ENCODE measurements around the gene ARID1B. TPM values are rescaled to one million over a fixed set of nuclear protein-coding genes. Genes with fewer than 3 reads are reported as not detected.

ARID1B gene
- total RNA-seq, 1 donor from 2014 or later: 18.5 TPM

DNA sequence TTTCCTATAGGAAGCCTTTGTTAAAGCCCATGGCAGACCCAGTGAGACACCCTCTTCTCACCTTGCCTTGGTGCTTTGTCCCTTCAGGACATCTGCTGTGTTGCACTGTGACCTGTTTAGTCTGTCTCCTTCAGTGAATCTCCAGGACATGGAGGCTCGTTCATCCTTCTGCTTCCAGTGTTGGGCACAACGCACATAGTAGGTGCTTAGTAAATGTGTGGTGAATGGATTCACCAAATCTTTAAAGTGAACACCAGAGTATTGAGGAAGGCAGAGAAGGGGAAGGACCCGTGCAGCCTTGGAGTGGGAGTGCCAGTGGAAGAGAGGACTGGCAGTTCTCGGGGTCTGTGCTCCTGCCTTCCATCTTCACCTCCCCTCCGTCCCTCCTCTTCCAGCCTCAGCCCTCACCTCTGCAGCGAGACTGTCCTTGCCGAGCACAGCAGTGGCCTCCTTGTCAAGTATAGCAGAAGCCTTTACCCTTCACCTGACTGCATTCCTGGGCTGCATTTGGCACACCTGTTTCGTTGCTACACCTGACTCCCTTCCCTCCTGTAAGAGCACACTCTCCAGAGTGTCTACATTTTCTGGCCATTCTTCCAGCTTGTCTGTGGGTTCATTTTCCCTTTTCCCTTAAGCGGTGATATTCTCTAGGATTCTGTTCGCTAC, 49.2 kb downstream of the ARID1B start:
- no peak overlapping the region for H3K4me3 ChIP-seq (ENCODE audit: low read depth, low read length)
- no peak for DNase-seq (ENCODE audit: low read depth)
- TF ChIP-seq, protein P1, sequence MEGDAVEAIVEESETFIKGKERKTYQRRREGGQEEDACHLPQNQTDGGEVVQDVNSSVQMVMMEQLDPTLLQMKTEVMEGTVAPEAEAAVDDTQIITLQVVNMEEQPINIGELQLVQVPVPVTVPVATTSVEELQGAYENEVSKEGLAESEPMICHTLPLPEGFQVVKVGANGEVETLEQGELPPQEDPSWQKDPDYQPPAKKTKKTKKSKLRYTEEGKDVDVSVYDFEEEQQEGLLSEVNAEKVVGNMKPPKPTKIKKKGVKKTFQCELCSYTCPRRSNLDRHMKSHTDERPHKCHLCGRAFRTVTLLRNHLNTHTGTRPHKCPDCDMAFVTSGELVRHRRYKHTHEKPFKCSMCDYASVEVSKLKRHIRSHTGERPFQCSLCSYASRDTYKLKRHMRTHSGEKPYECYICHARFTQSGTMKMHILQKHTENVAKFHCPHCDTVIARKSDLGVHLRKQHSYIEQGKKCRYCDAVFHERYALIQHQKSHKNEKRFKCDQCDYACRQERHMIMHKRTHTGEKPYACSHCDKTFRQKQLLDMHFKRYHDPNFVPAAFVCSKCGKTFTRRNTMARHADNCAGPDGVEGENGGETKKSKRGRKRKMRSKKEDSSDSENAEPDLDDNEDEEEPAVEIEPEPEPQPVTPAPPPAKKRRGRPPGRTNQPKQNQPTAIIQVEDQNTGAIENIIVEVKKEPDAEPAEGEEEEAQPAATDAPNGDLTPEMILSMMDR (conservative IDR thresholded peaks at IDR 0.05; ENCODE audit: low read depth, low read length): no peak

DNA sequence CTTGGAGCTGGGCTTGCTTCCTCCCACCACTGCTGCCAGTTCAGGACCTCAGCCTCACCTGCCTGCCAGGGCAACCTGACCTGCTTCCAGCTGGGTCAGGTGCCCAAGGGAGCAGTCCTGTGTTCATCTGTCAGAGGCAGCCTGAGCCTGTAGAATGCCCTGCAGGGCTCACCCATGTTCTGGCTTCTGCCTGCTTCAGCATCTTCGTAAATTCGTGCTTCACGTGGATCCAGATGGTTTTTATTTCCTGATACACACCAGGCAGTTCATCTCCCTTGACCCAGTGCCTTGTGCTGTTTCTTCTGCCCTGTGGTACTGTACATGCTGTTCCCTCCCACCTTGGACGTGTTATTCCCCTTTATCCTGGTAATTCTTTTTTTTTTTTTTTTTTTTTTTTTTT, 50.2 kb downstream of the ARID1B start:
- no peak overlapping the region for H3K4me3 ChIP-seq (ENCODE audit: low read depth, low read length)
- TF ChIP-seq, protein P1 (conservative IDR thresholded peaks at IDR 0.05; ENCODE audit: low read depth, low read length): no peak

DNA sequence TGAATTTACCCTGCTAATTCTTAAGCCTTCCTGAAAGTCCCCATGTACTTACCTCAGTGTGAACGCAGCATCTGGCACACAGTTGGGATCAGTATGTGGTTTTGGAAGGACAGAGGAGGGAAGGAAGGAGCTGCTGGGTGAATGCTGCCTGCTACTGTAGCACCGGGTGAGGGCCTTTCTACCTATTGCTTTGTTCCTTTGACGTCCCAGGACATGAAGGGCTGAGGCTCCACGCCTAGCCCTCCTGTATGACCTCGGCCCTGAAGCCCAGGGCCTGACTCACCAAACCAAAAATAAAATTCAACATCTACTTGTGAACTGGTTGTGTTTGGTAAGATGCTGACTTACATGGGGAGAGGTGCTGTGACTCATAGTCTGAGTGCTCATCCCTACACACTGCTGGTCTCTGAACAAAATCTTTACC, 51.1 kb downstream of the ARID1B start:
- DNase-seq (ENCODE audit: low read depth): peak; percentile 26
- TF ChIP-seq, protein P1 (conservative IDR thresholded peaks at IDR 0.05; ENCODE audit: low read depth, low read length): no peak
- no peak overlapping the region for H3K4me3 ChIP-seq (ENCODE audit: low read depth, low read length)

More for the DNA sequence above, 50.2 kb downstream of the ARID1B start:
- no peak for DNase-seq (ENCODE audit: low read depth)

DNA sequence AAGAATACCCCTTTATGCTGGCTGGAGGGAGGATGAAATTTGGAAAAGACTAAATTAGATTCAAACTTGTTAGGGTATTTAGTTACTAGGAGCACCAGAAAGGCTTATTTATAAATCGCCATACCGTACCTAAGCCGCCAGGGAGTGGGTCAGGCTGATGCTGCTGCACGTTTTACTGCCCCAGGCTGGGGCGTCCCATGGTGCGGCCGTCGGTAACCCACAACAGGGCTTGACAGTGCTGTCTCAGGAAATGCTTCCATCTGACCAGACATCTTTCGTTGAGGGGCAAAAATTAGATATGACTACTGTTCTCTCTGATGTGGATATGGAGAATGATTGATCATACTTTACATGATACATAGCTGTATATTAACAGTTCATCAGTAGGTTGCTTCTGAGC, 52.9 kb downstream of the ARID1B start:
- no peak for DNase-seq (ENCODE audit: low read depth)
- TF ChIP-seq, protein P1 (conservative IDR thresholded peaks at IDR 0.05; ENCODE audit: low read depth, low read length): no peak
- H3K4me3 ChIP-seq (ENCODE audit: low read depth, low read length): no peak overlapping the region

DNA sequence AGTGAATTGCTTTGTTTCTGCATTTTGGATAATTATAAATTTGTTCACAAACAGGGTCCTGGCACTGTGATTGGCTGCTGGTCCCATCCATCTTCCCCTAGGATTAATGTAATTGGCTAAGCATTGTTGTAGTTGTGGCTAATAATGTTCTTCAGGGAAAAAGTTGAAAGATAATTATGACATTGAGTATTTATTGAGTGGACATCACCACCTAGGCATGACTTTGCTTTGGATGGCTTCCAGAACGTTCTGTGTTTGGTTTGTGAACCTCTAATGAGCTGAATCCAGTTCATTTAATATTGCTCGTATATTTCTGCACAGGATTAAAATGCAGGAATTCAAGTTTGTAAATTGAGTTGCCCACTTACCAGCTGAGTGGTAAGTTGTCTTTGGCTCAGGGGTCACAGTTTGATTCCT, 55.1 kb downstream of the ARID1B start:
- TF ChIP-seq, protein P1 (conservative IDR thresholded peaks at IDR 0.05; ENCODE audit: low read depth, low read length): no peak
- no peak for DNase-seq (ENCODE audit: low read depth)
- no peak overlapping the region for H3K4me3 ChIP-seq (ENCODE audit: low read depth, low read length)

DNA sequence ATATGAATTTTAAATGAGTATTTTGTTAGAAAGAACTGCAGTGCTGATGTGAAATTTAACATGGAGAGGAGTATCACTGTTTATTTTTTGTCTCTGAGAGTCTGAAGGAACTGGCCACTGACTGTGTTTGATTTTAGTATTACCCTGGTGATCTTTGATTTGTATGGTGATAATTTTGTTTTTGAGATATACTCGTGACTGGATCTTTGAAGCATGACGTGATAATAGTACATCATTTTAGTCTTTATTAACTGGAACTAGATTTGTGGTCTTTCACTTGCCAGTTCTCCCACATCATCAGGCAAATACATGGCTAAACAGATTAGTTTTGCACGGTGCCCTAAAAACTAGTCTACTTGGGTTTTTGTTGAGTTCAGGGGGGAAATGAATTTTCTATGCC, 55.5 kb downstream of the ARID1B start:
- TF ChIP-seq, protein P1 (conservative IDR thresholded peaks at IDR 0.05; ENCODE audit: low read depth, low read length): no peak
- no peak overlapping the region for H3K4me3 ChIP-seq (ENCODE audit: low read depth, low read length)
- no peak for DNase-seq (ENCODE audit: low read depth)

DNA sequence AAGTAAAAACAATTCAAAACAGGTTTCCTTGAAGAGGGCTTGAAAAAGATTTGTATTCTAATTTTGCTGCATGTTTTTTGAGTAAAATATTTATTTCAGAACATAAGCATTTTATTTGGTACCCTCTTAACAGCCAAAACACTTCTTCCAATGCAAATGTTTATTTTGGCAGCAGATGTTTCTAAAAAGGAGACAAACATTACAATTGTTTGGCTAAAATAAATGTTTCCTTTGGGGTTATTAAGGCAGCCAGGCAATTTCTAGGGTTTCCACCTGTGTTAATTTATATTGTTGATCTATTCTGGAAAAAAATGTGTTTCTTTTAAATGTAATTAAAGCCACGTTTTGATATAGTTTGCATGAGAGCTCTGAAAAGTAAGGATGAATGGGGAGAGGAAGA, 56.6 kb downstream of the ARID1B start:
- no peak for DNase-seq (ENCODE audit: low read depth)
- H3K4me3 ChIP-seq (ENCODE audit: low read depth, low read length): no peak overlapping the region
- TF ChIP-seq, protein P1 (conservative IDR thresholded peaks at IDR 0.05; ENCODE audit: low read depth, low read length): no peak

Data from epithelial cell of proximal tubule (primary cell).